Ascending aorta (tissue), 2 donors: ENCODE results near the gene SCRT2. TPM values are rescaled to one million over a fixed set of nuclear protein-coding genes. Genes with fewer than 3 reads are reported as not detected.
"Not testable (repeated sequence)": the region's sequence is repeated elsewhere in the genome, so short reads cannot be mapped to it uniquely, and the experiment has no call there.

Source experiments
- DNase-seq, 2 donors: peaks; one replicate each; pipeline ENCODE4 v3.0.0-alpha.2; 2019; ENCODE audit warnings: low spot score in 2 of 2
- H3K27ac ChIP-seq, 2 donors: fragments of 200-600 bp; sonication (generic); one replicate each; pipeline ENCODE4 v1.5.1; 2016 to 2017; ENCODE audit warnings: mild to moderate bottlenecking in 1 of 2
- H3K27me3 ChIP-seq: fragments of 200-600 bp; sonication (generic); one replicate; pipeline ENCODE4 v1.5.1; 2017
- H3K36me3 ChIP-seq, 2 donors: fragments of 200-600 bp; sonication (generic); one replicate each; pipeline ENCODE4 v1.5.1; 2016
- H3K4me1 ChIP-seq, 2 donors: fragments of 200-600 bp; sonication (generic); one replicate each; pipeline ENCODE4 v1.5.1; 2016 to 2017; ENCODE audit warnings: mild to moderate bottlenecking in 1 of 2
- H3K4me3 ChIP-seq, 2 donors: fragments of 200-600 bp; sonication (generic); one replicate each; pipeline ENCODE4 v1.5.1; 2016 to 2017; ENCODE audit warnings: mild to moderate bottlenecking in 1 of 2
- H3K9me3 ChIP-seq, 2 donors: fragments of 200-600 bp; sonication (generic); one replicate each; pipeline ENCODE4 v1.5.1; 2016
- CTCF ChIP-seq, 3 experiments: fragments of 200-600 bp in 2 of 3; fragments of 450-650 bp in 1 of 3; sonication (generic) in 2 of 3; IDR thresholded peaks; one replicate each; pipeline ENCODE4 v1.5.1; 2016 to 2019; ENCODE audit warnings: antibody characterized with exemption in 3 of 3, mild to moderate bottlenecking in 1 of 3, moderate library complexity in 1 of 3
- intact Hi-C: fragments of 100-400 bp; cut with DNase I; formaldehyde crosslinking; loops from one replicate; pipeline ENCODE4 v1.15.1; 2023
- total RNA-seq: library from RNA; depleted of rRNA; stranded (reverse); fragments of >200 nt; gene quantifications from one replicate; pipeline ENCODE4 v1.1.0, GENCODE V29; 2016

The SCRT2 gene
- total RNA-seq = not detected

- DNase-seq = peak in 1 of 2 donors; percentile 83
- Histone ChIP-seq H3K9me3 (no peaks in the 10 kb centered on the region), H3K4me1 (peaks cover 0 to 5% of the 10 kb centered on the region in 2 donors), H3K27ac (no peak within 1 kb of the TSS), H3K27me3 (peaks cover 6% of the 10 kb centered on the region), H3K4me3 (peak within 1 kb of the TSS; percentile 19 to 21), H3K36me3 (no peaks in the 10 kb centered on the region)
- intact Hi-C loops = loop anchor here (2.0 kb wide), 1 partner anchor 23 kb away; the partner anchor contains the start of gene SRXN1
- TF ChIP-seq CTCF (IDR thresholded peaks at IDR 0.05) = no peak
Observed at GRCh38 chr20:675453-676314, at the start of gene SCRT2. Gene SCRT2, minus strand, starts transcription at chr20:675802. Its CDS starts 201 bp downstream, at chr20:675601.

GRCh38 chr20:724797-725196 is 49.2 kb upstream of the SCRT2 start:
- H3K9me3 ChIP-seq, H3K4me1 ChIP-seq, DNase-seq: not testable (repeated sequence)

GRCh38 chr20:723756-724155 is 48.2 kb upstream of the SCRT2 start:
- intact Hi-C loops = no loop called here
- no peak overlapping the region for H3K27ac ChIP-seq
- DNase-seq = no peak
- peaks cover 11% of the 10 kb centered on the region for H3K27me3 ChIP-seq
- no peak overlapping the region for H3K4me3 ChIP-seq
- H3K36me3 ChIP-seq = no peaks in the 10 kb centered on the region
- no peak for TF ChIP-seq CTCF (IDR thresholded peaks at IDR 0.05)
- no peaks in the 10 kb centered on the region for H3K9me3 ChIP-seq
- H3K4me1 ChIP-seq = peaks cover 0 to 5% of the 10 kb centered on the region in 2 donors

More at GRCh38 chr20:724797-725196, 49.2 kb upstream of the SCRT2 start:
- H3K27ac ChIP-seq, intact Hi-C loops, H3K36me3 ChIP-seq, H3K4me3 ChIP-seq: not testable (repeated sequence)
- H3K27me3 ChIP-seq = peaks cover 12% of the 10 kb centered on the region

GRCh38 chr20:722822-723644 is 47.4 kb upstream of the SCRT2 start:
- Histone ChIP-seq H3K27ac (no peak overlapping the region), H3K4me1 (peaks cover 0 to under 1% of the 10 kb centered on the region in 2 donors), H3K27me3 (peaks cover 4% of the 10 kb centered on the region), H3K9me3 (no peaks in the 10 kb centered on the region), H3K4me3 (no peak overlapping the region), H3K36me3 (no peaks in the 10 kb centered on the region)
- no peak for TF ChIP-seq CTCF (IDR thresholded peaks at IDR 0.05)
- intact Hi-C loops = no loop called here
- no peak for DNase-seq

GRCh38 chr20:721876-722275 is 46.3 kb upstream of the SCRT2 start:
- H3K36me3 ChIP-seq = no peaks in the 10 kb centered on the region
- no peaks in the 10 kb centered on the region for H3K27me3 ChIP-seq
- intact Hi-C loops = no loop called here
- H3K9me3 ChIP-seq = no peaks in the 10 kb centered on the region
- TF ChIP-seq CTCF (IDR thresholded peaks at IDR 0.05) = no peak
- no peaks in the 10 kb centered on the region for H3K4me1 ChIP-seq
- H3K27ac ChIP-seq = no peak overlapping the region
- no peak overlapping the region for H3K4me3 ChIP-seq
- DNase-seq = no peak

- DNase-seq = no peak
- no peaks in the 10 kb centered on the region for H3K9me3 ChIP-seq
- no peak for TF ChIP-seq CTCF (IDR thresholded peaks at IDR 0.05)
- no peak overlapping the region for H3K27ac ChIP-seq
- H3K4me3 ChIP-seq = no peak overlapping the region
- no peaks in the 10 kb centered on the region for H3K36me3 ChIP-seq
- no peaks in the 10 kb centered on the region for H3K27me3 ChIP-seq
- H3K4me1 ChIP-seq = no peaks in the 10 kb centered on the region
- intact Hi-C loops = no loop called here
Observed at GRCh38 chr20:719816-720215, 44.2 kb upstream of the SCRT2 start.
